GM23338 (cell line): ENCODE data around the gene CEP350. TPM values are rescaled to one million over a fixed set of nuclear protein-coding genes. Genes with fewer than 3 reads are reported as not detected.

Source experiments
- ATAC-seq: fragments of 200-7000 bp; cut with Tn5 transposase; 3 replicates; pipeline ENCODE4 v1.9.1; 2020
- DNase-seq: peaks from one replicate; pipeline ENCODE4 v3.0.0-alpha.2; 2015; ENCODE audit warnings: low spot score
- H2AFZ ChIP-seq: fragments of 200-600 bp; sonication (generic); 2 replicates; pipeline ENCODE4 v1.8.0; 2016; ENCODE audit warnings: antibody characterized with exemption, mild to moderate bottlenecking, moderate library complexity
- H3F3A ChIP-seq: fragments of 200-600 bp; sonication (generic); replicated peaks from 2 replicates; pipeline ENCODE4 v1.8.0; 2017; ENCODE audit warnings: antibody characterized with exemption, mixed run types, low read depth
- H3K27ac ChIP-seq: fragments of 200-600 bp; sonication (generic); 2 replicates; pipeline ENCODE4 v1.6.1; 2016; ENCODE audit warnings: low read depth
- H3K27me3 ChIP-seq: fragments of 200-600 bp; sonication (generic); 2 replicates; pipeline ENCODE4 v1.8.0; 2016; ENCODE audit warnings: mild to moderate bottlenecking, mixed run types, moderate library complexity; ENCODE audit not compliant: insufficient read depth
- H3K36me3 ChIP-seq: fragments of 200-600 bp; sonication (generic); 2 replicates; pipeline ENCODE4 v1.8.0; 2016; ENCODE audit warnings: mild to moderate bottlenecking; ENCODE audit not compliant: insufficient read depth
- H3K4me1 ChIP-seq: fragments of 200-600 bp; sonication (generic); 2 replicates; pipeline ENCODE4 v1.8.0; 2016; ENCODE audit warnings: mild to moderate bottlenecking, moderate library complexity; ENCODE audit not compliant: insufficient read depth
- H3K4me2 ChIP-seq: fragments of 200-600 bp; sonication (generic); 2 replicates; pipeline ENCODE4 v1.7.1; 2017; ENCODE audit warnings: mixed run types
- H3K4me3 ChIP-seq: fragments of 200-600 bp; sonication (generic); 2 replicates; pipeline ENCODE4 v1.6.1; 2016; ENCODE audit warnings: mixed run types
- H3K79me2 ChIP-seq: fragments of 200-600 bp; sonication (generic); replicated peaks from 2 replicates; pipeline ENCODE4 v1.8.0; 2017; ENCODE audit warnings: mild to moderate bottlenecking; ENCODE audit not compliant: insufficient read depth
- H3K9me2 ChIP-seq: fragments of 200-600 bp; sonication (generic); 2 replicates; pipeline ENCODE4 v1.8.0; 2017; ENCODE audit not compliant: insufficient read depth
- H4K20me1 ChIP-seq: fragments of 200-600 bp; sonication (generic); replicated peaks from 2 replicates; pipeline ENCODE4 v1.8.0; 2017; ENCODE audit warnings: mild to moderate bottlenecking; ENCODE audit not compliant: insufficient read depth
- H3K27ac Mint-ChIP-seq: 2 replicates; pipeline ENCODE4 v1.8.0; 2020; ENCODE audit warnings: inconsistent platforms, mild to moderate bottlenecking, moderate library complexity, mixed read lengths
- H3K27me3 Mint-ChIP-seq: 3 replicates; pipeline ENCODE4 v1.8.0; 2022; ENCODE audit warnings: low read depth, mild to moderate bottlenecking, moderate library complexity, mixed read lengths, inconsistent platforms; ENCODE audit not compliant: insufficient read depth, poor library complexity
- H3K36me3 Mint-ChIP-seq: 3 replicates; pipeline ENCODE4 v1.8.0; 2021; ENCODE audit warnings: low read depth, mild to moderate bottlenecking, inconsistent platforms, moderate library complexity, mixed read lengths
- H3K4me1 Mint-ChIP-seq: 3 replicates; pipeline ENCODE4 v1.8.0; 2020; ENCODE audit warnings: mild to moderate bottlenecking, inconsistent platforms, mixed read lengths
- H3K4me3 Mint-ChIP-seq: 3 replicates; pipeline ENCODE4 v1.8.0; 2021; ENCODE audit warnings: moderate library complexity, mild to moderate bottlenecking, inconsistent platforms, mixed read lengths
- H3K9me3 Mint-ChIP-seq: 3 replicates; pipeline ENCODE4 v1.8.0; 2020; ENCODE audit warnings: moderate library complexity, mild to moderate bottlenecking, inconsistent platforms, mixed read lengths
- CREB1 ChIP-seq: fragments of 250-450 bp; sonication (Bioruptor Pico); IDR thresholded peaks from 2 replicates; pipeline ENCODE4 v1.5.0; 2020; ENCODE audit warnings: low read depth, mild to moderate bottlenecking, moderate library complexity
- CTCF ChIP-seq, 2 experiments: fragments of 200-600 bp in 1 of 2; sonication (generic) in 1 of 2; conservative IDR thresholded peaks; 2 replicates each; pipeline versions ENCODE4 v1.5.1 to v1.6.1; 2016 to 2017; ENCODE audit warnings: antibody characterized with exemption in 2 of 2, low read depth in 2 of 2, mild to moderate bottlenecking in 2 of 2, moderate library complexity in 1 of 2
- ETS1 ChIP-seq: IDR thresholded peaks from 2 replicates; pipeline ENCODE4 v1.6.1; 2016; ENCODE audit warnings: antibody characterized with exemption
- EZH2 ChIP-seq: fragments of 200-600 bp; sonication (generic); IDR thresholded peaks from one replicate; pipeline ENCODE4 v1.8.0; 2017; ENCODE audit warnings: antibody characterized with exemption, mild to moderate bottlenecking, low read depth; ENCODE audit not compliant: unreplicated experiment
- EZH2phosphoT487 ChIP-seq: fragments of 200-600 bp; sonication (generic); IDR thresholded peaks from one replicate; pipeline ENCODE4 v1.8.1; 2018; ENCODE audit warnings: antibody characterized with exemption; ENCODE audit not compliant: unreplicated experiment
- JUNB ChIP-seq: IDR thresholded peaks from one replicate; pipeline ENCODE4 v1.6.1; 2016; ENCODE audit warnings: antibody characterized with exemption; ENCODE audit not compliant: unreplicated experiment
- NANOG ChIP-seq: IDR thresholded peaks from 2 replicates; pipeline ENCODE4 v1.6.1; 2016; ENCODE audit warnings: antibody characterized with exemption, borderline replicate concordance
- POLR2AphosphoS5 ChIP-seq: IDR thresholded peaks from 2 replicates; pipeline ENCODE4 v1.6.1; 2016; ENCODE audit warnings: antibody characterized with exemption, low read depth
- STAT1 ChIP-seq: IDR thresholded peaks from one replicate; pipeline ENCODE4 v1.6.1; 2016; ENCODE audit warnings: antibody characterized with exemption; ENCODE audit not compliant: unreplicated experiment
- ZNF114 ChIP-seq: fragments of 250-450 bp; sonication (Bioruptor Pico); IDR thresholded peaks from 2 replicates; pipeline ENCODE4 v1.5.0; 2020; ENCODE audit warnings: mild to moderate bottlenecking, moderate library complexity
- ZNF331 ChIP-seq: fragments of 250-450 bp; sonication (Bioruptor Pico); IDR thresholded peaks from 2 replicates; pipeline ENCODE4 v1.5.0; 2020; ENCODE audit warnings: low read depth, mild to moderate bottlenecking, moderate library complexity
- polyA plus RNA-seq: library from polyadenylated mRNA; unstranded; fragments of >200 nt; fragmentation: Nextera tagmentation; extraction: Ambion mirVana; gene quantifications from 2 replicates; pipeline ENCODE4 v1.2.1, GENCODE V29; 2016
- total RNA-seq: library from RNA; depleted of rRNA; stranded (reverse); fragments of >200 nt; shearing (Covaris generic); gene quantifications from 2 replicates; pipeline ENCODE4 v1.2.3, GENCODE V29; 2014
- TF ChIP-seq, protein P1 (sequence below): IDR thresholded peaks from one replicate; pipeline ENCODE4 v1.6.1; 2018; ENCODE audit warnings: antibody characterized with exemption; ENCODE audit not compliant: unreplicated experiment
- TF ChIP-seq, protein P2 (sequence below): fragments of 250-450 bp; sonication (Bioruptor Pico); IDR thresholded peaks from 2 replicates; pipeline ENCODE4 v1.5.0; 2020; ENCODE audit warnings: mild to moderate bottlenecking, moderate library complexity

The CEP350 gene
- total and polyA plus RNA-seq, 2 experiments from 2014 or later: 23.4 to 36.8 TPM

DNA sequence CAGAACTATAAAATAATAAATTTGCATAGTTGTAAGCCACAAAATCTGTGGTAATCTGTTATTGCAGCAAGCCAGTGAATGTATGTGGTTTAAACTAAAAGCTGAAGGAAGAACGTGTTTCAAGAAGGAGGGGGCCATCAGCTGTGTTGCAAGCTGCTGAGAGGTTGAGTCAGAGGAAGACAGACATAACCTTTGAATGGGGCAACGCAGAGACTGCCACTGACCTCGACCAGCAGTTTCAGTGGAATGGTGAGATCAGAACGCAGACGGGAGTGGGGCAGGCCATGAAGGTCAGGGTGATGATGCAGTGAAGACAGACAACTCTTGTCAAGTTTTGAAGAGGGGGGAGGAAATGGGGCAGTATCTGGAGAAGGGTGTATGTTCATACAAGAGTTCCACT lies 176.9 kb downstream of the CEP350 start:
- H2AFZ ChIP-seq: no peak overlapping the region

More for the DNA sequence above, 176.9 kb downstream of the CEP350 start:
- Histone ChIP-seq H3K27ac (no peak overlapping the region), H4K20me1 (no peaks in the 10 kb centered on the region), H3K4me1 (no peaks in the 10 kb centered on the region), H3K79me2 (no peaks in the 10 kb centered on the region), H3F3A (no peaks in the 10 kb centered on the region), H3K36me3 (no peaks in the 10 kb centered on the region), H3K4me3 (no peak overlapping the region), H3K9me2 (no peaks in the 10 kb centered on the region), H3K27me3 (no peaks in the 10 kb centered on the region), H3K4me2 (no peak overlapping the region)
- H3K27ac Mint-ChIP-seq: no peak overlapping the region
- H3K4me1 Mint-ChIP-seq: peaks cover 12% of the 10 kb centered on the region
- no peak for DNase-seq
- no peaks in the 10 kb centered on the region; the same call in 2 of the 3 replicates for H3K9me3 Mint-ChIP-seq
- no peak overlapping the region for H3K4me3 Mint-ChIP-seq
- TF ChIP-seq ZNF331 (CRISPR knock-in tag): no peak
- TF ChIP-seq STAT1: no peak
- TF ChIP-seq ETS1: no peak
- no peak for TF ChIP-seq CTCF (conservative IDR thresholded peaks at IDR 0.05; ENCODE audit: low read depth in 2 of 2)
- no peak for TF ChIP-seq CREB1 (CRISPR knock-in tag)
- no peak for TF ChIP-seq EZH2phosphoT487
- TF ChIP-seq POLR2AphosphoS5: no peak
- no peak for TF ChIP-seq EZH2
- no peak for TF ChIP-seq NANOG
- TF ChIP-seq, protein P1, sequence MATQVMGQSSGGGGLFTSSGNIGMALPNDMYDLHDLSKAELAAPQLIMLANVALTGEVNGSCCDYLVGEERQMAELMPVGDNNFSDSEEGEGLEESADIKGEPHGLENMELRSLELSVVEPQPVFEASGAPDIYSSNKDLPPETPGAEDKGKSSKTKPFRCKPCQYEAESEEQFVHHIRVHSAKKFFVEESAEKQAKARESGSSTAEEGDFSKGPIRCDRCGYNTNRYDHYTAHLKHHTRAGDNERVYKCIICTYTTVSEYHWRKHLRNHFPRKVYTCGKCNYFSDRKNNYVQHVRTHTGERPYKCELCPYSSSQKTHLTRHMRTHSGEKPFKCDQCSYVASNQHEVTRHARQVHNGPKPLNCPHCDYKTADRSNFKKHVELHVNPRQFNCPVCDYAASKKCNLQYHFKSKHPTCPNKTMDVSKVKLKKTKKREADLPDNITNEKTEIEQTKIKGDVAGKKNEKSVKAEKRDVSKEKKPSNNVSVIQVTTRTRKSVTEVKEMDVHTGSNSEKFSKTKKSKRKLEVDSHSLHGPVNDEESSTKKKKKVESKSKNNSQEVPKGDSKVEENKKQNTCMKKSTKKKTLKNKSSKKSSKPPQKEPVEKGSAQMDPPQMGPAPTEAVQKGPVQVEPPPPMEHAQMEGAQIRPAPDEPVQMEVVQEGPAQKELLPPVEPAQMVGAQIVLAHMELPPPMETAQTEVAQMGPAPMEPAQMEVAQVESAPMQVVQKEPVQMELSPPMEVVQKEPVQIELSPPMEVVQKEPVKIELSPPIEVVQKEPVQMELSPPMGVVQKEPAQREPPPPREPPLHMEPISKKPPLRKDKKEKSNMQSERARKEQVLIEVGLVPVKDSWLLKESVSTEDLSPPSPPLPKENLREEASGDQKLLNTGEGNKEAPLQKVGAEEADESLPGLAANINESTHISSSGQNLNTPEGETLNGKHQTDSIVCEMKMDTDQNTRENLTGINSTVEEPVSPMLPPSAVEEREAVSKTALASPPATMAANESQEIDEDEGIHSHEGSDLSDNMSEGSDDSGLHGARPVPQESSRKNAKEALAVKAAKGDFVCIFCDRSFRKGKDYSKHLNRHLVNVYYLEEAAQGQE: no peak
- TF ChIP-seq, protein P2, sequence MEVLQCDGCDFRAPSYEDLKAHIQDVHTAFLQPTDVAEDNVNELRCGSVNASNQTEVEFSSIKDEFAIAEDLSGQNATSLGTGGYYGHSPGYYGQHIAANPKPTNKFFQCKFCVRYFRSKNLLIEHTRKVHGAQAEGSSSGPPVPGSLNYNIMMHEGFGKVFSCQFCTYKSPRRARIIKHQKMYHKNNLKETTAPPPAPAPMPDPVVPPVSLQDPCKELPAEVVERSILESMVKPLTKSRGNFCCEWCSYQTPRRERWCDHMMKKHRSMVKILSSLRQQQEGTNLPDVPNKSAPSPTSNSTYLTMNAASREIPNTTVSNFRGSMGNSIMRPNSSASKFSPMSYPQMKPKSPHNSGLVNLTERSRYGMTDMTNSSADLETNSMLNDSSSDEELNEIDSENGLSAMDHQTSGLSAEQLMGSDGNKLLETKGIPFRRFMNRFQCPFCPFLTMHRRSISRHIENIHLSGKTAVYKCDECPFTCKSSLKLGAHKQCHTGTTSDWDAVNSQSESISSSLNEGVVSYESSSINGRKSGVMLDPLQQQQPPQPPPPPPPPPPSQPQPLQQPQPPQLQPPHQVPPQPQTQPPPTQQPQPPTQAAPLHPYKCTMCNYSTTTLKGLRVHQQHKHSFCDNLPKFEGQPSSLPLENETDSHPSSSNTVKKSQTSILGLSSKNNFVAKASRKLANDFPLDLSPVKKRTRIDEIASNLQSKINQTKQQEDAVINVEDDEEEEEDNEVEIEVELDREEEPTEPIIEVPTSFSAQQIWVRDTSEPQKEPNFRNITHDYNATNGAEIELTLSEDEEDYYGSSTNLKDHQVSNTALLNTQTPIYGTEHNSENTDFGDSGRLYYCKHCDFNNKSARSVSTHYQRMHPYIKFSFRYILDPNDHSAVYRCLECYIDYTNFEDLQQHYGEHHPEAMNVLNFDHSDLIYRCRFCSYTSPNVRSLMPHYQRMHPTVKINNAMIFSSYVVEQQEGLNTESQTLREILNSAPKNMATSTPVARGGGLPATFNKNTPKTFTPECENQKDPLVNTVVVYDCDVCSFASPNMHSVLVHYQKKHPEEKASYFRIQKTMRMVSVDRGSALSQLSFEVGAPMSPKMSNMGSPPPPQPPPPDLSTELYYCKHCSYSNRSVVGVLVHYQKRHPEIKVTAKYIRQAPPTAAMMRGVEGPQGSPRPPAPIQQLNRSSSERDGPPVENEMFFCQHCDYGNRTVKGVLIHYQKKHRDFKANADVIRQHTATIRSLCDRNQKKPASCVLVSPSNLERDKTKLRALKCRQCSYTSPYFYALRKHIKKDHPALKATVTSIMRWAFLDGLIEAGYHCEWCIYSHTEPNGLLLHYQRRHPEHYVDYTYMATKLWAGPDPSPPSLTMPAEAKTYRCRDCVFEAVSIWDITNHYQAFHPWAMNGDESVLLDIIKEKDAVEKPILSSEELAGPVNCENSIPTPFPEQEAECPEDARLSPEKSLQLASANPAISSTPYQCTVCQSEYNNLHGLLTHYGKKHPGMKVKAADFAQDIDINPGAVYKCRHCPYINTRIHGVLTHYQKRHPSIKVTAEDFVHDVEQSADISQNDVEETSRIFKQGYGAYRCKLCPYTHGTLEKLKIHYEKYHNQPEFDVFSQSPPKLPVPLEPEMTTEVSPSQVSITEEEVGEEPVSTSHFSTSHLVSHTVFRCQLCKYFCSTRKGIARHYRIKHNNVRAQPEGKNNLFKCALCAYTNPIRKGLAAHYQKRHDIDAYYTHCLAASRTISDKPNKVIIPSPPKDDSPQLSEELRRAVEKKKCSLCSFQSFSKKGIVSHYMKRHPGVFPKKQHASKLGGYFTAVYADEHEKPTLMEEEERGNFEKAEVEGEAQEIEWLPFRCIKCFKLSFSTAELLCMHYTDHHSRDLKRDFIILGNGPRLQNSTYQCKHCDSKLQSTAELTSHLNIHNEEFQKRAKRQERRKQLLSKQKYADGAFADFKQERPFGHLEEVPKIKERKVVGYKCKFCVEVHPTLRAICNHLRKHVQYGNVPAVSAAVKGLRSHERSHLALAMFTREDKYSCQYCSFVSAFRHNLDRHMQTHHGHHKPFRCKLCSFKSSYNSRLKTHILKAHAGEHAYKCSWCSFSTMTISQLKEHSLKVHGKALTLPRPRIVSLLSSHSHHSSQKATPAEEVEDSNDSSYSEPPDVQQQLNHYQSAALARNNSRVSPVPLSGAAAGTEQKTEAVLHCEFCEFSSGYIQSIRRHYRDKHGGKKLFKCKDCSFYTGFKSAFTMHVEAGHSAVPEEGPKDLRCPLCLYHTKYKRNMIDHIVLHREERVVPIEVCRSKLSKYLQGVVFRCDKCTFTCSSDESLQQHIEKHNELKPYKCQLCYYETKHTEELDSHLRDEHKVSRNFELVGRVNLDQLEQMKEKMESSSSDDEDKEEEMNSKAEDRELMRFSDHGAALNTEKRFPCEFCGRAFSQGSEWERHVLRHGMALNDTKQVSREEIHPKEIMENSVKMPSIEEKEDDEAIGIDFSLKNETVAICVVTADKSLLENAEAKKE (CRISPR knock-in tag): no peak
- no peak for TF ChIP-seq ZNF114 (CRISPR knock-in tag)
- no peak for TF ChIP-seq JUNB
- ATAC-seq: no peak
- H3K36me3 Mint-ChIP-seq: no peaks in the 10 kb centered on the region
- H3K27me3 Mint-ChIP-seq: no peaks in the 10 kb centered on the region
